Upper lobe of right lung (tissue), 1 donor: Measurements from ENCODE around the gene DIO1. TPM values are rescaled to one million over a fixed set of nuclear protein-coding genes. Genes with fewer than 3 reads are reported as not detected.

Experiments
- ATAC-seq: fragments of 200-7000 bp; cut with Tn5 transposase; one replicate; pipeline ENCODE4 v1.9.1; 2020; ENCODE audit warnings: mild to moderate bottlenecking, moderate library complexity
- DNase-seq: peaks from one replicate; pipeline ENCODE4 v3.0.0-alpha.2; 2020
- H3K27ac ChIP-seq: fragments of 200-600 bp; one replicate; pipeline ENCODE4 v1.8.0; 2022
- H3K27me3 ChIP-seq: fragments of 200-600 bp; one replicate; pipeline ENCODE4 v1.8.0; 2022; ENCODE audit warnings: mild to moderate bottlenecking
- H3K36me3 ChIP-seq: fragments of 200-600 bp; one replicate; pipeline ENCODE4 v1.8.0; 2022
- H3K4me1 ChIP-seq: fragments of 200-600 bp; one replicate; pipeline ENCODE4 v1.8.0; 2022
- H3K4me3 ChIP-seq: fragments of 200-600 bp; one replicate; pipeline ENCODE4 v1.8.0; 2022; ENCODE audit warnings: mild to moderate bottlenecking
- H3K9me3 ChIP-seq: fragments of 200-600 bp; one replicate; pipeline ENCODE4 v1.8.0; 2022
- CTCF ChIP-seq: fragments of 200-600 bp; IDR thresholded peaks from one replicate; pipeline ENCODE4 v1.8.0; 2022; ENCODE audit warnings: antibody characterized with exemption
- intact Hi-C: fragments of 100-400 bp; cut with DNase I; formaldehyde crosslinking; loops from one replicate; pipeline ENCODE4 v1.11.0; 2022
- total RNA-seq: library from RNA; stranded (reverse); fragmentation: NEBNext Ultra II Directional; extraction: Animal tissue kit (Norgen Biotek cat#: 25700); gene quantifications from one replicate; pipeline ENCODE4 v1.2.1, GENCODE V29; 2021
- donor health status: DM: no; HTN: yes; CAD: no; lungs with severe emphysema.

Gene DIO1
- total RNA-seq, 1 donor from 2014 or later: not detected

GRCh38 chr1:53948291-53948690, 54.3 kb downstream of the DIO1 start:
- H3K27me3 ChIP-seq: no peaks in the 10 kb centered on the region
- no peak overlapping the region for H3K27ac ChIP-seq
- no peak for TF ChIP-seq CTCF
- no peaks in the 10 kb centered on the region for H3K9me3 ChIP-seq
- intact Hi-C loops: no loop called here
- ATAC-seq (no peak), DNase-seq (no peak)
- no peak overlapping the region for H3K4me3 ChIP-seq
- peaks cover 25% of the 10 kb centered on the region for H3K4me1 ChIP-seq
- H3K36me3 ChIP-seq: peaks cover 18% of the 10 kb centered on the region

GRCh38 chr1:53949023-53949990, 55.3 kb downstream of the DIO1 start:
- TF ChIP-seq CTCF: peak; percentile 54
- Histone ChIP-seq H3K27ac (no peak overlapping the region), H3K36me3 (peaks cover 28% of the 10 kb centered on the region), H3K4me3 (no peak overlapping the region), H3K4me1 (peaks cover 18% of the 10 kb centered on the region), H3K27me3 (no peaks in the 10 kb centered on the region), H3K9me3 (no peaks in the 10 kb centered on the region)
- DNase-seq (no peak), ATAC-seq (no peak)
- intact Hi-C loops: no loop called here

GRCh38 chr1:53951697-53952096, 57.7 kb downstream of the DIO1 start:
- DNase-seq (no peak), ATAC-seq (no peak)
- Histone ChIP-seq H3K4me3 (no peak overlapping the region), H3K4me1 (peaks cover 21% of the 10 kb centered on the region), H3K9me3 (no peaks in the 10 kb centered on the region), H3K36me3 (peaks cover 30% of the 10 kb centered on the region), H3K27me3 (no peaks in the 10 kb centered on the region), H3K27ac (no peak overlapping the region)
- TF ChIP-seq CTCF: no peak
- intact Hi-C loops: no loop called here

GRCh38 chr1:53954128-53954527, 60.1 kb downstream of the DIO1 start:
- Histone ChIP-seq H3K27me3 (no peaks in the 10 kb centered on the region), H3K4me3 (no peak overlapping the region), H3K27ac (no peak overlapping the region), H3K4me1 (peaks cover 15% of the 10 kb centered on the region), H3K36me3 (peaks cover 35% of the 10 kb centered on the region), H3K9me3 (no peaks in the 10 kb centered on the region)
- ATAC-seq (no peak), DNase-seq (no peak)
- TF ChIP-seq CTCF: no peak
- intact Hi-C loops: no loop called here

- intact Hi-C loops: no loop called here
- ATAC-seq: peak; percentile 67
- H3K36me3 ChIP-seq: peaks cover 56% of the 10 kb centered on the region
- H3K4me3 ChIP-seq: no peak overlapping the region
- no peaks in the 10 kb centered on the region for H3K9me3 ChIP-seq
- peaks cover 15% of the 10 kb centered on the region for H3K4me1 ChIP-seq
- H3K27ac ChIP-seq: peak overlapping the region; percentile 28
- no peaks in the 10 kb centered on the region for H3K27me3 ChIP-seq
- no peak for DNase-seq
- TF ChIP-seq CTCF: no peak
Observed at GRCh38 chr1:53956308-53957168, 62.6 kb downstream of the DIO1 start.
